Spleen (tissue), 7 donors: ENCODE measurements around the gene HMMR.

Experiments
- POLR2A ChIP-seq, 3 donors: fragments of 450-650 bp; IDR thresholded peaks; one replicate each; pipeline ENCODE4 v1.5.1; 2017; ENCODE audit warnings: antibody characterized with exemption in 3 of 3, mild to moderate bottlenecking in 1 of 3
- TF ChIP-seq, protein P1 (sequence below), 11 experiments: fragments of 200-600 bp in 7 of 11; fragments of 450-650 bp in 4 of 11; sonication (generic) in 4 of 11; IDR thresholded peaks in 8 of 11; conservative IDR thresholded peaks in 3 of 11; 1 replicate in 7 of 11; 2 replicates in 4 of 11; pipeline versions ENCODE4 v1.4.0 to v1.8.0; 2016 to 2021; ENCODE audit warnings: antibody characterized with exemption in 11 of 11, inconsistent platforms in 4 of 11, mild to moderate bottlenecking in 1 of 11
- donor health status: DM: no; HTN: no; CAD: no; lungs with moderate emphysema.
- donor health status: DM: no; HTN: no; CAD: no.
- donor health status: DM: no; HTN: no; CAD: no.

DNA sequence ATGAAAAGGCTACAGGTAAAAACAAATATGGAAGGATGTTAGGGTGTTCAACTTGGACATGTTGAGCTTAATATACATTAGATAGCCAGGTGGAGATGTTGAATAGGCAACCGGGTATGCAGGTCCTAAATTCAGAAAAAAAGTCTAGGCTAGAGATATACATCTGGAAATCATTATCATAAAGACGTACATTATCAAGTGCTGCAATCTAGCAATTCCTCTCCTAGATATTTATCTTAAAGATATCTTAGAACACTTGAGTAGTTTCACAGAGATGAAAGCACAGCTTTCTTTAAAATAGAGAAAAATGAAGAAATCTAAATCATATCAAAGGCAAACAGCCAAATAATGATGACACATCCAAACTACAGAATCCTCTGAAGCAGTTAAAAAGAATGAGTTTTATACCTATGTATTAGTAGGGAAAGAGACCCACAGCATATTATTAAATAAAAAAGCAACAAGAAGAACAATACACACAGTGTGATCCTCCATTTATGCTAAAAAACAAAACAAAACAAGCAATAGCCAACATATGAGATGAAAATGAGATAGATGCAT is 4.3 kb upstream of the HMMR start:
- TF ChIP-seq, protein P1, sequence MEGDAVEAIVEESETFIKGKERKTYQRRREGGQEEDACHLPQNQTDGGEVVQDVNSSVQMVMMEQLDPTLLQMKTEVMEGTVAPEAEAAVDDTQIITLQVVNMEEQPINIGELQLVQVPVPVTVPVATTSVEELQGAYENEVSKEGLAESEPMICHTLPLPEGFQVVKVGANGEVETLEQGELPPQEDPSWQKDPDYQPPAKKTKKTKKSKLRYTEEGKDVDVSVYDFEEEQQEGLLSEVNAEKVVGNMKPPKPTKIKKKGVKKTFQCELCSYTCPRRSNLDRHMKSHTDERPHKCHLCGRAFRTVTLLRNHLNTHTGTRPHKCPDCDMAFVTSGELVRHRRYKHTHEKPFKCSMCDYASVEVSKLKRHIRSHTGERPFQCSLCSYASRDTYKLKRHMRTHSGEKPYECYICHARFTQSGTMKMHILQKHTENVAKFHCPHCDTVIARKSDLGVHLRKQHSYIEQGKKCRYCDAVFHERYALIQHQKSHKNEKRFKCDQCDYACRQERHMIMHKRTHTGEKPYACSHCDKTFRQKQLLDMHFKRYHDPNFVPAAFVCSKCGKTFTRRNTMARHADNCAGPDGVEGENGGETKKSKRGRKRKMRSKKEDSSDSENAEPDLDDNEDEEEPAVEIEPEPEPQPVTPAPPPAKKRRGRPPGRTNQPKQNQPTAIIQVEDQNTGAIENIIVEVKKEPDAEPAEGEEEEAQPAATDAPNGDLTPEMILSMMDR (IDR thresholded peaks at IDR 0.05 in 8 of 11, conservative IDR thresholded peaks at IDR 0.05 in 3 of 11), result no peak
- TF ChIP-seq POLR2A (IDR thresholded peaks at IDR 0.05), result no peak
